H1 (cell line): Measurements from ENCODE around the gene DLL3.

Source experiments
- ATF2 ChIP-seq: IDR thresholded peaks from 2 replicates; pipeline ENCODE4 v1.6.1; 2012; ENCODE audit warnings: low read length, inconsistent platforms
- BACH1 ChIP-seq: IDR thresholded peaks from 2 replicates; pipeline ENCODE4 v1.6.1; 2012; ENCODE audit warnings: low read length, improper control_type of control experiment
- CHD2 ChIP-seq: IDR thresholded peaks from 2 replicates; pipeline ENCODE4 v1.6.1; 2012; ENCODE audit warnings: low read length, improper control_type of control experiment
- POLR2A ChIP-seq, 2 experiments: IDR thresholded peaks; 1 replicate in 1 of 2; 2 replicates in 1 of 2; pipeline ENCODE4 v1.6.1; 2011; ENCODE audit warnings: low read depth in 2 of 2, low read length in 2 of 2, mild to moderate bottlenecking in 2 of 2; ENCODE audit errors: control extremely low read depth in 1 of 2
- POLR2AphosphoS5 ChIP-seq: IDR thresholded peaks from 2 replicates; pipeline ENCODE4 v1.6.1; 2011; ENCODE audit warnings: low read depth, low read length
- SRF ChIP-seq: IDR thresholded peaks from 2 replicates; pipeline ENCODE4 v1.6.1; 2011; ENCODE audit warnings: mild to moderate bottlenecking, low read depth, low read length, moderate library complexity
- TAF1 ChIP-seq: IDR thresholded peaks from 2 replicates; pipeline ENCODE4 v1.6.1; 2011; ENCODE audit warnings: mild to moderate bottlenecking, low read depth, low read length
- USF2 ChIP-seq: IDR thresholded peaks from 2 replicates; pipeline ENCODE4 v1.6.1; 2011; ENCODE audit warnings: low read length, improper control_type of control experiment

- TF ChIP-seq BACH1: no peak
- no peak for TF ChIP-seq SRF
- no peak for TF ChIP-seq CHD2
- TF ChIP-seq POLR2AphosphoS5: no peak
- TF ChIP-seq USF2: no peak
- TF ChIP-seq TAF1: no peak
- no peak for TF ChIP-seq POLR2A (IDR thresholded peaks at IDR 0.05; ENCODE audit: control extremely low read depth in 1 of 2, low read depth in 2 of 2, low read length in 2 of 2)
- no peak for TF ChIP-seq ATF2
Measured at GRCh38 chr19:39469567-39469966, 29.2 kb upstream of the DLL3 start.
